K562 (cell line): ENCODE measurements around the gene FAM131C. TPM values are rescaled to one million over a fixed set of nuclear protein-coding genes. Genes with fewer than 3 reads are reported as not detected.
A peak's percentile ranks its signal among the peaks of the same experiment; 100 is the strongest.

Source experiments
- BRCA1 ChIP-seq, 2 experiments: fragments of 450-650 bp in 1 of 2; sonication (generic) in 1 of 2; formaldehyde crosslinking in 1 of 2; IDR thresholded peaks; 2 replicates each; pipeline versions ENCODE4 v1.5.0 to v1.6.1; 2017 to 2020; ENCODE audit warnings: mild to moderate bottlenecking in 1 of 2, missing genetic modification reagents in 1 of 2
- CBX2 ChIP-seq: fragments of 200-600 bp; sonication (generic); IDR thresholded peaks from one replicate; pipeline ENCODE4 v1.6.1; 2012; ENCODE audit warnings: mild to moderate bottlenecking, low read length, inconsistent platforms; ENCODE audit not compliant: insufficient read depth, poor library complexity, severe bottlenecking
- GABPB1 ChIP-seq: sonication (generic); formaldehyde crosslinking; IDR thresholded peaks from 2 replicates; pipeline ENCODE4 v1.8.0; 2022; ENCODE audit warnings: mild to moderate bottlenecking, missing genetic modification reagents
- HDAC1 ChIP-seq, 2 experiments: fragments of 450-650 bp; IDR thresholded peaks; 2 replicates each; pipeline ENCODE4 v1.6.1; 2016 to 2017; ENCODE audit warnings: inconsistent platforms in 1 of 2, mild to moderate bottlenecking in 1 of 2, moderate library complexity in 1 of 2
- HDAC6 ChIP-seq: IDR thresholded peaks from 2 replicates; pipeline ENCODE4 v1.6.1; 2012; ENCODE audit warnings: low read depth, mild to moderate bottlenecking, control low read depth, inconsistent platforms, low read length, moderate library complexity
- NCOA2 ChIP-seq, 2 experiments: fragments of 450-650 bp; IDR thresholded peaks; 2 replicates each; pipeline ENCODE4 v1.6.1; 2018; ENCODE audit warnings: mild to moderate bottlenecking in 2 of 2, moderate library complexity in 1 of 2; ENCODE audit not compliant: partially characterized antibody in 2 of 2
- RBBP5 ChIP-seq: fragments of 200-600 bp; sonication (generic); IDR thresholded peaks from 2 replicates; pipeline ENCODE4 v1.6.1; 2012; ENCODE audit warnings: borderline replicate concordance, mild to moderate bottlenecking, low read length, control low read depth, inconsistent platforms; ENCODE audit not compliant: insufficient read depth, poor library complexity, severe bottlenecking
- SFPQ ChIP-seq: fragments of 200-400 bp; formaldehyde crosslinking; IDR thresholded peaks from 2 replicates; pipeline ENCODE4 v1.6.1; 2017; ENCODE audit warnings: mild to moderate bottlenecking, low read depth, low read length, moderate library complexity
- SRSF3 ChIP-seq: fragments of 200-400 bp; formaldehyde crosslinking; IDR thresholded peaks from 2 replicates; pipeline ENCODE4 v1.6.1; 2016; ENCODE audit warnings: mild to moderate bottlenecking, low read length, moderate library complexity; ENCODE audit not compliant: insufficient read depth
- ZKSCAN8 ChIP-seq: fragments of 200-800 bp; sonication (Bioruptor generic); IDR thresholded peaks from 2 replicates; pipeline ENCODE4 v1.6.1; 2016; ENCODE audit warnings: missing genetic modification characterization, missing compliant biosample characterization
- ZNF316 ChIP-seq: fragments of 450-650 bp; IDR thresholded peaks from 2 replicates; pipeline ENCODE4 v1.6.1; 2016
- ZNF551 ChIP-seq: fragments of 250-450 bp; sonication (Bioruptor Pico); IDR thresholded peaks from 2 replicates; pipeline ENCODE4 v1.5.0; 2021; ENCODE audit warnings: mild to moderate bottlenecking, moderate library complexity
- ZNF644 ChIP-seq: fragments of 200-800 bp; sonication (Bioruptor generic); IDR thresholded peaks from 2 replicates; pipeline ENCODE4 v1.6.1; 2016; ENCODE audit warnings: low read depth, missing genetic modification characterization, missing compliant biosample characterization
- ZNF740 ChIP-seq, 3 experiments: fragments of 200-800 bp in 1 of 3; sonication (Bioruptor generic) in 1 of 3; sonication (generic) in 1 of 3; formaldehyde crosslinking in 1 of 3; IDR thresholded peaks; 2 replicates each; pipeline versions ENCODE4 v1.6.1 to v1.8.0; 2016 to 2022; ENCODE audit warnings: mild to moderate bottlenecking in 2 of 3, missing compliant biosample characterization in 2 of 3, missing genetic modification characterization in 2 of 3, missing genetic modification reagents in 1 of 3
- polyA plus RNA-seq, 8 experiments: library from polyadenylated mRNA; depleted of rRNA in 4 of 8; stranded (reverse) in 5 of 8; unstranded in 3 of 8; fragments of >200 nt; fragmentation: Nextera tagmentation in 2 of 8; fragmentation: Illumina TruSeq in 1 of 8; extraction: Ambion mirVana in 2 of 8; extraction: Trizol in 1 of 8; gene quantifications; 2 replicates each; pipeline versions ENCODE4 v1.2.1 to v1.2.3, GENCODE V29; 2011 to 2014; ENCODE audit warnings: inconsistent platforms in 1 of 8, missing spikeins in 1 of 8
- total RNA-seq, 7 experiments: library from RNA; depleted of rRNA in 6 of 7; stranded (reverse); fragments of >200 nt in 6 of 7; fragmentation: Illumina TruSeq in 2 of 7; extraction: Trizol in 2 of 7; gene quantifications; 2 replicates each; pipeline versions ENCODE4 v1.2.1 to v1.2.3, GENCODE V29; 2011 to 2021; ENCODE audit warnings: low replicate concordance in 1 of 7
- TF ChIP-seq, protein P1 (sequence below): sonication (generic); formaldehyde crosslinking; IDR thresholded peaks from 2 replicates; pipeline ENCODE4 v1.8.0; 2022; ENCODE audit warnings: mild to moderate bottlenecking, missing genetic modification reagents

FAM131C gene
- total and polyA plus RNA-seq, 9 of the 15 experiments (the other 6 are each of a cell fraction or from before 2014, with no cell fraction given): 0.10 to 0.29 (median 0.16) TPM; not detected in 6

- TF ChIP-seq NCOA2 (IDR thresholded peaks at IDR 0.05; ENCODE audit: partially characterized antibody in 2 of 2) (no peak), SFPQ (no peak), ZNF551 (no peak), HDAC6 (no peak), ZNF316 (no peak), HDAC1 (IDR thresholded peaks at IDR 0.05) (no peak), ZNF644 (tag) (no peak), ZKSCAN8 (CRISPR knock-in tag) (no peak), SRSF3 (no peak), GABPB1 (peak; percentile 78), ZNF740 (CRISPR knock-in tag; IDR thresholded peaks at IDR 0.05) (no peak), ZNF740 (tag; IDR thresholded peaks at IDR 0.05) (no peak), BRCA1 (IDR thresholded peaks at IDR 0.05) (no peak), BRCA1 (CRISPR knock-in tag; IDR thresholded peaks at IDR 0.05) (no peak), CBX2 (no peak), RBBP5 (no peak)
- TF ChIP-seq, protein P1, sequence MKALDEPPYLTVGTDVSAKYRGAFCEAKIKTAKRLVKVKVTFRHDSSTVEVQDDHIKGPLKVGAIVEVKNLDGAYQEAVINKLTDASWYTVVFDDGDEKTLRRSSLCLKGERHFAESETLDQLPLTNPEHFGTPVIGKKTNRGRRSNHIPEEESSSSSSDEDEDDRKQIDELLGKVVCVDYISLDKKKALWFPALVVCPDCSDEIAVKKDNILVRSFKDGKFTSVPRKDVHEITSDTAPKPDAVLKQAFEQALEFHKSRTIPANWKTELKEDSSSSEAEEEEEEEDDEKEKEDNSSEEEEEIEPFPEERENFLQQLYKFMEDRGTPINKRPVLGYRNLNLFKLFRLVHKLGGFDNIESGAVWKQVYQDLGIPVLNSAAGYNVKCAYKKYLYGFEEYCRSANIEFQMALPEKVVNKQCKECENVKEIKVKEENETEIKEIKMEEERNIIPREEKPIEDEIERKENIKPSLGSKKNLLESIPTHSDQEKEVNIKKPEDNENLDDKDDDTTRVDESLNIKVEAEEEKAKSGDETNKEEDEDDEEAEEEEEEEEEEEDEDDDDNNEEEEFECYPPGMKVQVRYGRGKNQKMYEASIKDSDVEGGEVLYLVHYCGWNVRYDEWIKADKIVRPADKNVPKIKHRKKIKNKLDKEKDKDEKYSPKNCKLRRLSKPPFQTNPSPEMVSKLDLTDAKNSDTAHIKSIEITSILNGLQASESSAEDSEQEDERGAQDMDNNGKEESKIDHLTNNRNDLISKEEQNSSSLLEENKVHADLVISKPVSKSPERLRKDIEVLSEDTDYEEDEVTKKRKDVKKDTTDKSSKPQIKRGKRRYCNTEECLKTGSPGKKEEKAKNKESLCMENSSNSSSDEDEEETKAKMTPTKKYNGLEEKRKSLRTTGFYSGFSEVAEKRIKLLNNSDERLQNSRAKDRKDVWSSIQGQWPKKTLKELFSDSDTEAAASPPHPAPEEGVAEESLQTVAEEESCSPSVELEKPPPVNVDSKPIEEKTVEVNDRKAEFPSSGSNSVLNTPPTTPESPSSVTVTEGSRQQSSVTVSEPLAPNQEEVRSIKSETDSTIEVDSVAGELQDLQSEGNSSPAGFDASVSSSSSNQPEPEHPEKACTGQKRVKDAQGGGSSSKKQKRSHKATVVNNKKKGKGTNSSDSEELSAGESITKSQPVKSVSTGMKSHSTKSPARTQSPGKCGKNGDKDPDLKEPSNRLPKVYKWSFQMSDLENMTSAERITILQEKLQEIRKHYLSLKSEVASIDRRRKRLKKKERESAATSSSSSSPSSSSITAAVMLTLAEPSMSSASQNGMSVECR: no peak
These were observed 40.9 kb downstream of the FAM131C start (continued) for GRCh38 chr1:16032388-16033102.
